ENCODE results near the gene CLCN1. TPM values are rescaled to one million over a fixed set of nuclear protein-coding genes. Genes with fewer than 3 reads are reported as not detected.

Gene CLCN1
- total and polyA plus RNA-seq, 10 of the 15 experiments (the other 5 are each of a cell fraction or from before 2014, with no cell fraction given): 0.30 TPM; not detected in 9

DNA sequence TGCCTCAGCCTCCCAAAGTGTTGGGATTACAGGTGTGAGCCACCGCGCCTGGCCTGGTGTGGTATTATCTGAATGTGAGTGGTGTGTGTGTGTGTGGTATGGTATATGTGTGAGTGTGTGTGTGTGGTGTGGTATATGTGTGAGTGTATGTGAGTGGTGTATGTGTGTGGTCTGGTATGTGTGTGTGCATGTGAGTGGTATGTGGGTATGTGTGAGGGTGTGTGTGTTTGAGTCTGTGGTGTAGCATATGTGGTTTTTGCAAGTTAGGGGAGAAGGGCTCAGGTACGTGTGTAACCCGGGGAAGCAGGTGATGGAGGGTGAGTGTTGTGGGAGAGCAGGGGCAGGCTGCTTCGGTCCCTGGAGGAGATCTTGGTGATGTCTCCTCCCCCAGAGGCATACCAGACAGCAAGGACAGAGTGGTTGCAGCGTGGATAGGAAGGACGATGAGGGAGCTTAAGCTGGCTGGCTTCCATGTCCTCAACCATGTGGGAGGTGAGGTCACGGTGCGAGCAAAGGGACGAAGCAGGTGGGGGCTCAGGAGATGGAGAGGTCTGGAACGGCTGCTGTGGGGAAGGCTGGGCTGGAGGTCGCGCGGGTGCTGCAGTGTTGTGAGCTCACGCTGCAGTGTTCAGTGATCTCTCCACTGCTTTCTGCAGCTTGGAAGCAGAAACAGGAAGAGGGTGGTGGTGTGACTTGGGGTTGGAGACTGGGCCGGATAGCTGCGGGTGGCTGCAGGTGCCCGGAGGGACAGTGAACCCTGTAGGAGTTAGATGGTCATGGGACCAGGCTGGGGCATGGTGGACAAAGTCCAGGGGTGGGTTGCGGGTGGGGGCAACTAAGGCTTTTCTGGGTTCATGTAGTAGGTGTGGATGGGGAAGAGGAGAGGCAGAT is 70.2 kb downstream of the CLCN1 start:
- DNase-seq (ENCODE audit: low read depth, low spot score): no peak
- ChIA-PET CTCF (interaction anchor here (2.2 kb wide), 1 partner anchor 145 kb away, joined by 8 read pairs; no protein-coding TSS in a partner anchor), RAD21 (ENCODE audit: unreplicated experiment) (interaction anchor here (1.3 kb wide), 1 partner anchor 123 kb away, joined by 4 read pairs; the partner anchor contains the start of gene GSTK1), POLR2A (no interaction called here), SMC1A (ENCODE audit: uncharacterized antibody, unreplicated experiment) (no interaction called here)
- Histone ChIP-seq H3K79me2 (ENCODE audit: control insufficient read depth, insufficient read depth, low read length) (peaks cover 40% of the 10 kb centered on the region), H3K9me3 (replicated peaks; ENCODE audit: control insufficient read depth, insufficient read depth, low read length) (no peaks in the 10 kb centered on the region), H3K27ac (ENCODE audit: control insufficient read depth, insufficient read depth) (peak overlapping the region; percentile 29), H3K36me3 (ENCODE audit: control insufficient read depth in 2 of 2, insufficient read depth in 2 of 2, low read length in 1 of 2) (peaks cover 7 to 29% of the 10 kb centered on the region in 2 experiments; a peak in 3 of 4 replicates), H4K20me1 (ENCODE audit: control insufficient read depth, insufficient read depth) (no peaks in the 10 kb centered on the region; the same call in 1 of the 2 replicates), H3K4me3 (peak overlapping the region; percentile 41; the same call in 1 of the 2 replicates), H3K27me3 (replicated peaks in 1 of 2; ENCODE audit: control insufficient read depth in 2 of 2, insufficient read depth in 2 of 2, low read length in 1 of 2) (no peaks in the 10 kb centered on the region), H3K4me2 (ENCODE audit: control insufficient read depth, insufficient read depth) (peak overlapping the region; percentile 66), H3K9ac (ENCODE audit: control insufficient read depth, insufficient read depth, low read length) (no peak overlapping the region; the same call in 1 of the 2 replicates), H3K4me1 (ENCODE audit: control insufficient read depth, insufficient read depth, low read length) (peaks cover 13% of the 10 kb centered on the region), H2AFZ (ENCODE audit: control insufficient read depth, low read depth, low read length) (no peak overlapping the region)
- BruUV-seq (replicated peaks): no TSS peak
- FAIRE-seq: peak; percentile 70
- in situ Hi-C loops (cut with MboI) (no loop called here), intact Hi-C loops (cut with micrococcal nuclease; ENCODE audit: unreplicated experiment) (no loop called here)
- peak; percentile 49 for ATAC-seq
- 68% methylated on average over 19 of the region's 19 CpGs for WGBS (ENCODE audit: insufficient coverage, insufficient replicate concordance, low lambda C conversion rate, missing lambda C conversion rate)
- peak; percentile 46 to 57; a peak in 3 of 4 replicates for TF ChIP-seq IKZF2 (IDR thresholded peaks at IDR 0.05)
- TF ChIP-seq MXI1 (IDR thresholded peaks at IDR 0.05; ENCODE audit: low read depth, low read length): 0 out of 2 replicates have a peak, but pooled peaks have one; percentile 32
- peak; percentile 89 for TF ChIP-seq NBN (IDR thresholded peaks at IDR 0.05)
- no peak for TF ChIP-seq TBL1XR1 (IDR thresholded peaks at IDR 0.05; ENCODE audit: low read depth, low read length)
- TF ChIP-seq RUNX3 (IDR thresholded peaks at IDR 0.05; ENCODE audit: low read length): peak; percentile 47
- peak in 1 of 2 experiments; percentile 68; a peak in 3 of 4 replicates for TF ChIP-seq BHLHE40 (IDR thresholded peaks at IDR 0.05; ENCODE audit: borderline replicate concordance in 1 of 2, low read depth in 2 of 2, low read length in 1 of 2)
- no peak for TF ChIP-seq EED (IDR thresholded peaks at IDR 0.05; ENCODE audit: low read depth)
- TF ChIP-seq WRNIP1 (IDR thresholded peaks at IDR 0.05; ENCODE audit: borderline replicate concordance, low read depth, low read length): no peak
- peak; percentile 30; the same call in 1 of the 2 replicates for TF ChIP-seq DPF2 (IDR thresholded peaks at IDR 0.05)
- TF ChIP-seq, protein P1, sequence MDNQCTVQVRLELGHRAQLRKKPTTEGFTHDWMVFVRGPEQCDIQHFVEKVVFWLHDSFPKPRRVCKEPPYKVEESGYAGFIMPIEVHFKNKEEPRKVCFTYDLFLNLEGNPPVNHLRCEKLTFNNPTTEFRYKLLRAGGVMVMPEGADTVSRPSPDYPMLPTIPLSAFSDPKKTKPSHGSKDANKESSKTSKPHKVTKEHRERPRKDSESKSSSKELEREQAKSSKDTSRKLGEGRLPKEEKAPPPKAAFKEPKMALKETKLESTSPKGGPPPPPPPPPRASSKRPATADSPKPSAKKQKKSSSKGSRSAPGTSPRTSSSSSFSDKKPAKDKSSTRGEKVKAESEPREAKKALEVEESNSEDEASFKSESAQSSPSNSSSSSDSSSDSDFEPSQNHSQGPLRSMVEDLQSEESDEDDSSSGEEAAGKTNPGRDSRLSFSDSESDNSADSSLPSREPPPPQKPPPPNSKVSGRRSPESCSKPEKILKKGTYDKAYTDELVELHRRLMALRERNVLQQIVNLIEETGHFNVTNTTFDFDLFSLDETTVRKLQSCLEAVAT (IDR thresholded peaks at IDR 0.05): peak; percentile 85
- TF ChIP-seq, protein P2, sequence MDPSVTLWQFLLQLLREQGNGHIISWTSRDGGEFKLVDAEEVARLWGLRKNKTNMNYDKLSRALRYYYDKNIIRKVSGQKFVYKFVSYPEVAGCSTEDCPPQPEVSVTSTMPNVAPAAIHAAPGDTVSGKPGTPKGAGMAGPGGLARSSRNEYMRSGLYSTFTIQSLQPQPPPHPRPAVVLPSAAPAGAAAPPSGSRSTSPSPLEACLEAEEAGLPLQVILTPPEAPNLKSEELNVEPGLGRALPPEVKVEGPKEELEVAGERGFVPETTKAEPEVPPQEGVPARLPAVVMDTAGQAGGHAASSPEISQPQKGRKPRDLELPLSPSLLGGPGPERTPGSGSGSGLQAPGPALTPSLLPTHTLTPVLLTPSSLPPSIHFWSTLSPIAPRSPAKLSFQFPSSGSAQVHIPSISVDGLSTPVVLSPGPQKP (IDR thresholded peaks at IDR 0.05; ENCODE audit: low read depth, low read length): no peak
- peak; percentile 44 for TF ChIP-seq SMAD1 (IDR thresholded peaks at IDR 0.05; ENCODE audit: low read depth, partially characterized antibody)
- TF ChIP-seq BMI1 (IDR thresholded peaks at IDR 0.05; ENCODE audit: borderline replicate concordance): peak; percentile 46; the same call in 1 of the 2 replicates
- no peak for TF ChIP-seq ZBED1 (IDR thresholded peaks at IDR 0.05; ENCODE audit: borderline replicate concordance)
- TF ChIP-seq, protein P3, sequence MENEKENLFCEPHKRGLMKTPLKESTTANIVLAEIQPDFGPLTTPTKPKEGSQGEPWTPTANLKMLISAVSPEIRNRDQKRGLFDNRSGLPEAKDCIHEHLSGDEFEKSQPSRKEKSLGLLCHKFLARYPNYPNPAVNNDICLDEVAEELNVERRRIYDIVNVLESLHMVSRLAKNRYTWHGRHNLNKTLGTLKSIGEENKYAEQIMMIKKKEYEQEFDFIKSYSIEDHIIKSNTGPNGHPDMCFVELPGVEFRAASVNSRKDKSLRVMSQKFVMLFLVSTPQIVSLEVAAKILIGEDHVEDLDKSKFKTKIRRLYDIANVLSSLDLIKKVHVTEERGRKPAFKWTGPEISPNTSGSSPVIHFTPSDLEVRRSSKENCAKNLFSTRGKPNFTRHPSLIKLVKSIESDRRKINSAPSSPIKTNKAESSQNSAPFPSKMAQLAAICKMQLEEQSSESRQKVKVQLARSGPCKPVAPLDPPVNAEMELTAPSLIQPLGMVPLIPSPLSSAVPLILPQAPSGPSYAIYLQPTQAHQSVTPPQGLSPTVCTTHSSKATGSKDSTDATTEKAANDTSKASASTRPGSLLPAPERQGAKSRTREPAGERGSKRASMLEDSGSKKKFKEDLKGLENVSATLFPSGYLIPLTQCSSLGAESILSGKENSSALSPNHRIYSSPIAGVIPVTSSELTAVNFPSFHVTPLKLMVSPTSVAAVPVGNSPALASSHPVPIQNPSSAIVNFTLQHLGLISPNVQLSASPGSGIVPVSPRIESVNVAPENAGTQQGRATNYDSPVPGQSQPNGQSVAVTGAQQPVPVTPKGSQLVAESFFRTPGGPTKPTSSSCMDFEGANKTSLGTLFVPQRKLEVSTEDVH (IDR thresholded peaks at IDR 0.05; ENCODE audit: low read depth, partially characterized antibody): no peak
- TF ChIP-seq SPI1 (IDR thresholded peaks at IDR 0.05; ENCODE audit: borderline replicate concordance, insufficient read depth, low read depth, low read length): peak; percentile 77; the same call in 1 of the 2 replicates
